CD4-positive, alpha-beta T cell treated with Interleukin-6 for 4 hours (primary cell): ENCODE results near the gene HS1BP3.

Experiments
- DNase-seq: peaks from one replicate; pipeline ENCODE4 v3.0.0-alpha.2; 2020; ENCODE audit warnings: mixed read lengths

Gene HS1BP3

DNA sequence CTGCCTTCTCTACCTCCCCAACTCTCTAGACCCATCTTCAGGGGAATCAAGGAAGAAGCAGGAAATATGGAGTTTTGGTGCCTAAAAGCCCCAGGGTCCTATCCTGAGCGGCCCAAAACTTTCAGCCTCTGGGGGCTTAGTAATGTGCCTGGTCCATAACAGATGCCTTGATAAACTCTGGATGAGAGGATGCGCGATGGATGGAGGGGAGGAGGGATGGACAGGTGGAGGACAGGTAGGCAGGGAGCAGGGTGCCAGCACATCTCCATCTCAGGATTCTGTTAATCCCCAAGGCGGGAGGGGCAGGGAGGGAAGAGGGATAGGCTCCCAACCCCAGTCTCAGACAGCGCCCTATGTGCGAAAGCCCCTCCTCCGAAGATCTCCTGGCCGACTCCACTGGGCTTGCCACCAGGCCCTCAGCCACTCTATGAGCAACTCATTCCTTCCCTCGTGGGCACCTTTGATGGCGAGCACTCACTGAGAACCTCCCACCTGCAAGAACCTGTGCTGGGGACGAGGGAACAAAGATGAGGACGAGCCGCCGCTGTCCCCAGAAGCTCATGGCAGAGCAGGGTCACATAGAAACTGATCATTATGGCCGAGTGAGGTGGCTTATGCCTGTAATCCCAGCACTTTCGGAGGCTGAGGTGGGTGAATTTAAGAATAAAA, 23.1 kb downstream of the HS1BP3 start:
- DNase-seq, result no peak

- no peak for DNase-seq
Observed at GRCh38 chr2:20626698-20627513, 24.0 kb downstream of the HS1BP3 start.

- no peak for DNase-seq
Observed at GRCh38 chr2:20626392-20626697, 24.6 kb downstream of the HS1BP3 start.

GRCh38 chr2:20625491-20626391, 25.2 kb downstream of the HS1BP3 start:
- no peak for DNase-seq

- DNase-seq, result no peak
Observed at GRCh38 chr2:20624884-20625485, 25.9 kb downstream of the HS1BP3 start.

GRCh38 chr2:20624156-20624883, 26.6 kb downstream of the HS1BP3 start:
- no peak for DNase-seq

DNA sequence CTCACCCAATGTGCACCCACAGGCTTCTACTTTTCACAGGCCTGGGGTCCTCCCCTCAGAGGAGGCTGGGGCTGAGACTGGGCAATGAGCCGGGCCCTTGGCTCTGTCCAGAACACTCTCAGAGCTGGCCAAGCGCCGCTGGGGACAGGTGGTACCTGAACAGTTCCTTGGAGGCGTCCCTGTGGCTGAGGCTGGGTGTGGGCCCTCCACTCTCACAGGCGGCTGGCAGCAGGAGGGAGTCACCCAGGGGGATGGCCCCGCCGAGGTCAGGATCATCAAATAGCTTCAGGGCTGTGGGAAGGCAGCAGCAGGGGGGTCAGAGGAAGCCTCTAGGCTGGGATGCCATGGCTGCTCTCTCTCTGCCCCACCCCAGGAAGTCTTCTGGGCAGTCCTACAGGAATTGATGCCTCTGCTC, 27.1 kb downstream of the HS1BP3 start:
- DNase-seq, result no peak

GRCh38 chr2:20623241-20623640, 27.7 kb downstream of the HS1BP3 start:
- DNase-seq, result no peak

- no peak for DNase-seq
Observed at GRCh38 chr2:20622731-20623130, 28.2 kb downstream of the HS1BP3 start.

GRCh38 chr2:20622296-20622686, 28.6 kb downstream of the HS1BP3 start:
- no peak for DNase-seq

GRCh38 chr2:20621366-20622295, 29.3 kb downstream of the HS1BP3 start:
- DNase-seq, result no peak

DNA sequence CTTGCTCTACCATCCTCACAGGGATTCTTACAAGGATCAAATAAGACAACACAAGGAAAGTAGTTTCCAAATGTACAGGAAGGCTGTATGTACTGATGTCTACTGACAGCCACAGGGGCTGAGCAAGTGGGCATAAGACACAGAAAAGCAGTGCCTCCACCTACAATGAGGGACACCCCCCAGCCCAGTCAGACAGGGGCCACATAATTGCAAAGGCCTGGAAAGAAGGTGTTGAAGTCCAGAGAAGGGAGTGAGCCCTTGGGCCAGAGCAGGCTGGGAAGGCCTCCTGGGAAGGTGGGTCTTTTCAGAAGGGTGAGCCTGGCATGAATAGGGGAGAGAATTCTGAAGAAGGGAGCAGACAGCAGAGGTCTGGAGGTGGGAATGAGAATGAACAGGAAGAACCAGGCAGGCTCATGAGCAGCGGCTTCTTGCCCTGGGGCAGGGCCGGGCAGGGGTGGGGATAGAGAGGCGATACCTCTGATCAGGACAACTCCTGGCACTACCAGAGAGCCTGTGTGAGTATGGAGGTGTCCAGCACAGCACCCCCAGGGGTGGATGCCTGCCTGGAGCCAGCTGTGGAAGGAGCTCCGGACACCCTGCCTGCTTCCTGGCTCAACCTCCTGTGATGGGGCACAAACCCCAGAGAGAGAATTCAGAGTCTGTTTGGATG, 30.1 kb downstream of the HS1BP3 start:
- no peak for DNase-seq

DNA sequence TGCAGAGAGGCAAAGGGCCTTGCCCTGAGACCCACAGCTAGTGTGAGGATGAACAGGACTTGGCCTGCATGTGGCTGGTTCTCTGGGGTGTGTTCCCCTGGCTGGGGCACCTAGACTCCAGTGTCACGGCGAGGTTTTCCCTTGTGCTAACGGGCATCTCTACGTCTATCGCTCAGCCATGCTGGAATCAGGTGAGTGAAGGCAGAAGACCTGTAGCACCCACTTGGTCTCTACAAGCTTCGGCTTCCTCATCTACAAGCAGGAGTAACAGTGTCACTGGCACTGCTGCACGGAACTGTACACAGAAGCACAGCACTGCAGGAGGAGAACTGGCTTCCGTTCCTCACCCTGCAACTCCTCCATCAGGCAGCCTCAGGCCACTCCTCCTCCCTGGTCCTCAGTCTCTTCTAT, 30.6 kb downstream of the HS1BP3 start:
- no peak for DNase-seq

GRCh38 chr2:20619624-20620024, 31.3 kb downstream of the HS1BP3 start:
- DNase-seq, result no peak

- DNase-seq, result no peak
Observed at GRCh38 chr2:20618886-20619521, 31.9 kb downstream of the HS1BP3 start.

- DNase-seq, result no peak
Observed at GRCh38 chr2:20618468-20618885, 32.4 kb downstream of the HS1BP3 start.

GRCh38 chr2:20617892-20618467, 32.9 kb downstream of the HS1BP3 start:
- DNase-seq, result no peak

DNA sequence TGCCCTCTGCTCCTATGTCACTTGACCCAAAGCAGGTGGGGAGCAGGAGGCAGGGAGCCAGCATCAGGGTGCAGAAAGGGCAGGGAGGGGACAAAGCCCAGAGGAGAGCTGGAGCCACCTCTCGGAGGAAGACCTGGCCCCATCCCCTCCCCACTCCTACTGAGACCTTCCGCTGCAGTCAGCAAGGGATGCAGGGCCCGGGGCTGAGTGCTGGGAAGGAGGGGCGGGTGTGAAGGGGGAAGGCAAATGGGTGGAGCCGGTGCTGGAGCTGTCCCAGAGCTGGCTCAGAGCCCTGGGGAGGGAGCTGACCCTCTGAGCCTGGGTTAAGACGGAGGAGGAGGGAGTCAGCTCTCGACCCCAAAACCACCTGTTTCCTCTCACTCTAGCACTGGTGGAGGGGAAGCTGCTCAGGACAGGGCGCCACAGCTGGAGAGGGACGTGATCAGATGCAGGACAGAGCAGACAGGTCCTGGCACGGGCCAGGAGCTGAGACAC, 33.8 kb downstream of the HS1BP3 start:
- DNase-seq, result no peak

DNA sequence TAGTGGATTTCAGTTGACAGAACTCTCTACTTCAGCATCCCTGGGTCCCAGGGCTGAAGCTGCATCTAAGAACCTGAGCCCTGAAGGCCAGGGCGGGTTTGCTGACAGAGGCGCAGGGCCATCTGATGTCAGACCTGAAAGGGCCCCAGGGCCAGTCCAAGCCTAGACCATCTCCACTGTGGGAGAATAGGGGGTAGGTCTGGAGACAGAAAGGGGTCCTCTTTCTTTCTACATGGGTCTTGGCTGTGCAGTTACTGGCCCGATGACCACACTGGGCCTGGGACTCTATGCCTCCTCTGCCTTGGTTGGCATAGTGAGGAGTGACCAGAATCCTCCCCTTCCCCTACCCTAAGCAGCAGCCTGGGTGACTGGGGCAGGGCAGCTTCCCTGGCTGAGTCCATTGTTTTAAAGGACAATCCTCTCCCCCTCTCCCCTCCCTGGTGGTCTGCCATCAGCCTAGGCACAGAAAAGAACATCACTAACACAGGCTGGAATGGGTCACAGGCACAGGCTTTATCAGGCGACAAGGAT, 34.5 kb downstream of the HS1BP3 start:
- no peak for DNase-seq
